ENCODE measurements around the gene PLEKHM1.
A peak's percentile ranks its signal among the peaks of the same experiment; 100 is the strongest.
"Not testable (repeated sequence)": the region's sequence is repeated elsewhere in the genome, so short reads cannot be mapped to it uniquely, and the experiment has no call there.

Gene PLEKHM1

GRCh38 chr17:45490198-45490597, 323 bp downstream of the PLEKHM1 start:
- H3K36me3 ChIP-seq (ENCODE audit: control insufficient read depth, insufficient read depth, low read length); H3K27me3 ChIP-seq (ENCODE audit: control insufficient read depth, insufficient read depth, low read length); H3K9me3 ChIP-seq (ENCODE audit: control insufficient read depth, low read length); H3K4me1 ChIP-seq (ENCODE audit: control insufficient read depth, insufficient read depth, low read length): not testable (repeated sequence)
- peak overlapping the region; percentile 74 for H3K9ac ChIP-seq (ENCODE audit: low read length)
- peak overlapping the region; percentile 28 for H3K4me3 ChIP-seq (ENCODE audit: low read length)

- not testable (repeated sequence) for H3K9ac ChIP-seq (ENCODE audit: low read length); H3K4me1 ChIP-seq (ENCODE audit: control insufficient read depth, insufficient read depth, low read length); H3K4me3 ChIP-seq (ENCODE audit: low read length); H3K9me3 ChIP-seq (ENCODE audit: control insufficient read depth, low read length); H3K36me3 ChIP-seq (ENCODE audit: control insufficient read depth, insufficient read depth, low read length); H3K27me3 ChIP-seq (ENCODE audit: control insufficient read depth, insufficient read depth, low read length)
Observed at GRCh38 chr17:45487704-45488103, 2.8 kb downstream of the PLEKHM1 start.

- not testable (repeated sequence) for H3K27me3 ChIP-seq (ENCODE audit: control insufficient read depth, insufficient read depth, low read length); H3K4me1 ChIP-seq (ENCODE audit: control insufficient read depth, insufficient read depth, low read length); H3K36me3 ChIP-seq (ENCODE audit: control insufficient read depth, insufficient read depth, low read length); H3K9ac ChIP-seq (ENCODE audit: low read length); H3K9me3 ChIP-seq (ENCODE audit: control insufficient read depth, low read length); H3K4me3 ChIP-seq (ENCODE audit: low read length)
Observed at GRCh38 chr17:45483591-45484216, 6.8 kb downstream of the PLEKHM1 start.

- not testable (repeated sequence) for H3K27me3 ChIP-seq (ENCODE audit: control insufficient read depth, insufficient read depth, low read length); H3K36me3 ChIP-seq (ENCODE audit: control insufficient read depth, insufficient read depth, low read length); H3K9me3 ChIP-seq (ENCODE audit: control insufficient read depth, low read length); H3K4me3 ChIP-seq (ENCODE audit: low read length); H3K9ac ChIP-seq (ENCODE audit: low read length); H3K4me1 ChIP-seq (ENCODE audit: control insufficient read depth, insufficient read depth, low read length)
Observed at GRCh38 chr17:45483177-45483576, 7.3 kb downstream of the PLEKHM1 start.

- not testable (repeated sequence) for H3K4me1 ChIP-seq (ENCODE audit: control insufficient read depth, insufficient read depth, low read length); H3K27me3 ChIP-seq (ENCODE audit: control insufficient read depth, insufficient read depth, low read length); H3K4me3 ChIP-seq (ENCODE audit: low read length); H3K9me3 ChIP-seq (ENCODE audit: control insufficient read depth, low read length); H3K36me3 ChIP-seq (ENCODE audit: control insufficient read depth, insufficient read depth, low read length); H3K9ac ChIP-seq (ENCODE audit: low read length)
Observed at GRCh38 chr17:45482317-45482716, 8.2 kb downstream of the PLEKHM1 start.

GRCh38 chr17:45475436-45475835, 15.1 kb downstream of the PLEKHM1 start:
- not testable (repeated sequence) for H3K36me3 ChIP-seq (ENCODE audit: control insufficient read depth, insufficient read depth, low read length); H3K4me1 ChIP-seq (ENCODE audit: control insufficient read depth, insufficient read depth, low read length); H3K9me3 ChIP-seq (ENCODE audit: control insufficient read depth, low read length); H3K4me3 ChIP-seq (ENCODE audit: low read length); H3K27me3 ChIP-seq (ENCODE audit: control insufficient read depth, insufficient read depth, low read length); H3K9ac ChIP-seq (ENCODE audit: low read length)

- H3K9me3 ChIP-seq (ENCODE audit: control insufficient read depth, low read length); H3K4me3 ChIP-seq (ENCODE audit: low read length); H3K9ac ChIP-seq (ENCODE audit: low read length); H3K27me3 ChIP-seq (ENCODE audit: control insufficient read depth, insufficient read depth, low read length); H3K4me1 ChIP-seq (ENCODE audit: control insufficient read depth, insufficient read depth, low read length); H3K36me3 ChIP-seq (ENCODE audit: control insufficient read depth, insufficient read depth, low read length): not testable (repeated sequence)
Observed at GRCh38 chr17:45472249-45472648, 18.3 kb downstream of the PLEKHM1 start.

GRCh38 chr17:45469204-45469563, 21.3 kb downstream of the PLEKHM1 start:
- H3K9ac ChIP-seq (ENCODE audit: low read length); H3K27me3 ChIP-seq (ENCODE audit: control insufficient read depth, insufficient read depth, low read length); H3K36me3 ChIP-seq (ENCODE audit: control insufficient read depth, insufficient read depth, low read length); H3K4me1 ChIP-seq (ENCODE audit: control insufficient read depth, insufficient read depth, low read length); H3K9me3 ChIP-seq (ENCODE audit: control insufficient read depth, low read length); H3K4me3 ChIP-seq (ENCODE audit: low read length): not testable (repeated sequence)

- not testable (repeated sequence) for H3K27me3 ChIP-seq (ENCODE audit: control insufficient read depth, insufficient read depth, low read length); H3K4me1 ChIP-seq (ENCODE audit: control insufficient read depth, insufficient read depth, low read length); H3K36me3 ChIP-seq (ENCODE audit: control insufficient read depth, insufficient read depth, low read length); H3K9ac ChIP-seq (ENCODE audit: low read length); H3K4me3 ChIP-seq (ENCODE audit: low read length); H3K9me3 ChIP-seq (ENCODE audit: control insufficient read depth, low read length)
Observed at GRCh38 chr17:45468293-45469203, 22.0 kb downstream of the PLEKHM1 start.

GRCh38 chr17:45461524-45462327, 28.8 kb downstream of the PLEKHM1 start:
- H3K27me3 ChIP-seq (ENCODE audit: control insufficient read depth, insufficient read depth, low read length); H3K4me3 ChIP-seq (ENCODE audit: low read length); H3K9me3 ChIP-seq (ENCODE audit: control insufficient read depth, low read length); H3K9ac ChIP-seq (ENCODE audit: low read length); H3K36me3 ChIP-seq (ENCODE audit: control insufficient read depth, insufficient read depth, low read length): not testable (repeated sequence)
- peaks cover 15% of the 10 kb centered on the region for H3K4me1 ChIP-seq (ENCODE audit: control insufficient read depth, insufficient read depth, low read length)

GRCh38 chr17:45460422-45460821, 30.1 kb downstream of the PLEKHM1 start:
- H3K4me3 ChIP-seq (ENCODE audit: low read length); H3K9me3 ChIP-seq (ENCODE audit: control insufficient read depth, low read length); H3K27me3 ChIP-seq (ENCODE audit: control insufficient read depth, insufficient read depth, low read length); H3K36me3 ChIP-seq (ENCODE audit: control insufficient read depth, insufficient read depth, low read length); H3K9ac ChIP-seq (ENCODE audit: low read length): not testable (repeated sequence)
- H3K4me1 ChIP-seq (ENCODE audit: control insufficient read depth, insufficient read depth, low read length): peaks cover 15% of the 10 kb centered on the region

GRCh38 chr17:45454341-45454740, 36.2 kb downstream of the PLEKHM1 start:
- not testable (repeated sequence) for H3K9me3 ChIP-seq (ENCODE audit: control insufficient read depth, low read length); H3K4me3 ChIP-seq (ENCODE audit: low read length); H3K36me3 ChIP-seq (ENCODE audit: control insufficient read depth, insufficient read depth, low read length)

More at GRCh38 chr17:45454341-45454740, 36.2 kb downstream of the PLEKHM1 start:
- H3K9ac ChIP-seq (ENCODE audit: low read length); H3K4me1 ChIP-seq (ENCODE audit: control insufficient read depth, insufficient read depth, low read length); H3K27me3 ChIP-seq (ENCODE audit: control insufficient read depth, insufficient read depth, low read length): not testable (repeated sequence)
